Measurements from ENCODE around the gene THG1L.
"Not testable (repeated sequence)": the region's sequence is repeated elsewhere in the genome, so short reads cannot be mapped to it uniquely, and the experiment has no call there.

The THG1L gene

DNA sequence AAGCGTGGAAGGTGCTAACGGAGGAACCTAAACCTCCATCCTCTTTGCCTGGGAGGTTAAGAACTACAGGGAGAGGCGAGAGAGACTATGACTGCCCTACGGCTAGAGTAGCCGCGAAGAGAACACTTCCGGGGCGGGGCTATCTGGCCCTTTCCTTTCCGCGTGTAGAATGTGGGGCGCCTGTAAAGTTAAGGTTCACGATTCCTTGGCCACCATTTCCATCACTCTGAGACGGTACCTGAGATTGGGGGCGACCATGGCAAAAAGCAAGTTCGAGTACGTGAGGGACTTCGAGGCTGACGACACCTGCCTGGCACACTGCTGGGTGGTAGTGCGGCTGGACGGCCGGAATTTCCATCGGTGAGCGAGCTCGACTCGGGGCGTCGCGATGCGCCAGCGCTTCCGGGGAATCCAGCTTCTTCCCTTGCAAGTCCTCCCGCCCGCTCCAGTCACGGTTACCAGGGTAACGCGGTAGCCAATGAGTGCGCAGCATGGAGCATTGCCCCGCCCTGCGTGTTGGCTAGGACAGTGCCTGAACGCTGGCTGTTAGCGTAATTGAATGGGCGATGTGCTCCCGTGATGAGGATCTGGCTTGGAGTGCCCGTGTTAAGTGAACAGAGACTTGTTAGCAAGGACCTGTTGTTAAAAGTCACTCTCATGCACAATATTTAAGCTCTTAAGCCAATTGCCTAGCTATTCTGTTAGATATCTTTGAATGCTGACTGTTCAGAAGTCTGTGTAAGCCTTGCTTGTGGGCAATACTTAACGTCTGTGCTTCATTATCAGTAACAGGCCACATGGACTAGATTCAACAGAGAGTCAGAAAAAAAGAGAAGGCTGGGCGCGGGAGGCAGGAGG lies at the start of gene THG1L:
Gene THG1L, plus strand, starts transcription at position 149 of the 858 bp plus-strand sequence. Its CDS starts 21 bp downstream, at position 170.
- peak; percentile 97 to 99 for DNase-seq

DNA sequence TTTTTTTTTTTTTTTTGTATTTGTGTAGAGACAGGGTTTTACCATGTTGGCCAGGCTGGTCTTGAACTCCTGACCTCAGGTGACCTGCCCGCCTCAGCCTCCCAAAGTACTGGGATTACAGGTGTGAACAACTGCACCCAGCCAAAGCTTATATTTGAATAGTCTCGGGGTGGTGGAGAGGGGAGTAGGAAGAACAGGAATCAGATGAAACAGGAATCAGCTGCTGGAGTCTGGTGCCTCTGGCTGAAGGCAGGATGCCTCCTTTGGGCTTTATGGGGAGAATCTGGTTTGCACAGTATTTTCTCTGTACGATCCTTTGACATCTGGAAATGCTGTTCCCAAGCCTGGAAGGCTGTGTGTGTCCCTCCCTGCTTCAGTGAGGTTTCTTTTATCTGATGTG lies 49.0 kb upstream of the THG1L start:
- DNase-seq = no peak

DNA sequence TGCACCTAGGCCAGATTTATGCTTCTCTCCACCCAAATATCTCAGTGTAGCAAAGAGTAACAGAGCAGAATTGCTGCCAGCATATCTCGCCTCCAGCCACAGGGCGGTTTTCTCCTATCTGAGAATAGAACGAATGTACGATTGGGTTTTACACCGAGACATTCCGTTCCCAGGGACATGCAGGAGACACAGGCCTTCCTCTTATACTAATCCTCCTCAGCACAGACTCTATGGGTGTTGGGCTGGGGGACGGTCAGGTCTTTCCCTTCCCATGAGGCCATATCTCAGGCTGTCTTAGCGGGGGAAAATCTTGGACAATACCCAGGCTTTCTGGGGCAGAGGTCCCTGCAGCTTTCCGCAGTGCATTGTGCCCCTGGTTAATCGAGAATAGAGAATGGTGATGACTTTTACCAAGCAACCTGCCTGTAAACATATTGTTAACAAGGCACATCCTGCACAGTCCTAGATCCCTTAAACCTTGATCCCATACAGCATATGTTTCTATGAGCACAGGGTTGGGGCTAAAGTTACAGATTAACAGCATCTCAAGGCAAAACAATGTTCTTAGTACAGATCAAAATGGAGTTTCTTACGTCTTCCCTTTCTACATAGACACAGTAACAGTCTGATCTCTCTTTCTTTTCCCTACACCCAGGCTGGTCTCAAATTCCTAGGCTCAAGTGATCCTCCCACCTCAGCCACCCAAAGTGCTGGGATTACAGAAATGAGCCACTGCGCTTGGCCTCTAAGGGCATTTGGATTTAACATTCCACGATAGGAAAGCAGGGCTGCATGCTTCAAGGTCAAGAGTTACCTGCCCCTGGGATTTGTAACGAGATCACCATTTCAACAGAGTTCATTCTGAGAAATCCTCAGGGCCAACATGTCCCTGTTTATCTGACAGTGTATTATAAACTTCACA lies 44.7 kb upstream of the THG1L start:
- not testable (repeated sequence) for DNase-seq

DNA sequence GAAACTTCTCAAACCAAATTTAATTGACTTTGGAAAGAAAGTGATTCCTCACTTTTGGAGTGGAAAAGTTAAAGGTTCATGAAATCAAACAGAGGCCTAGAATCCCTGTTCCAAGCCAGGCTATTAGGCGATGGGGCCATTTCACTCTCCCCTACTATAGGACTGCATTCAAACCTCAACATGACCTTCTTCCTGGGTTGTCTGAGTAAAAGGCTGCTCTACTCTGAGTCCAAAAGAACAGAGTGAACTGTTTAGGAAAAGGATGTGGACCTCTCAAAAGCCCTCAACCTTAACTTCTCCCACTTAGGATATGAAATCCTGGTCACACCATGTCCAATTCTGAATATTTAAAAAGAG lies 44.0 kb upstream of the THG1L start:
- no peak for DNase-seq

DNA sequence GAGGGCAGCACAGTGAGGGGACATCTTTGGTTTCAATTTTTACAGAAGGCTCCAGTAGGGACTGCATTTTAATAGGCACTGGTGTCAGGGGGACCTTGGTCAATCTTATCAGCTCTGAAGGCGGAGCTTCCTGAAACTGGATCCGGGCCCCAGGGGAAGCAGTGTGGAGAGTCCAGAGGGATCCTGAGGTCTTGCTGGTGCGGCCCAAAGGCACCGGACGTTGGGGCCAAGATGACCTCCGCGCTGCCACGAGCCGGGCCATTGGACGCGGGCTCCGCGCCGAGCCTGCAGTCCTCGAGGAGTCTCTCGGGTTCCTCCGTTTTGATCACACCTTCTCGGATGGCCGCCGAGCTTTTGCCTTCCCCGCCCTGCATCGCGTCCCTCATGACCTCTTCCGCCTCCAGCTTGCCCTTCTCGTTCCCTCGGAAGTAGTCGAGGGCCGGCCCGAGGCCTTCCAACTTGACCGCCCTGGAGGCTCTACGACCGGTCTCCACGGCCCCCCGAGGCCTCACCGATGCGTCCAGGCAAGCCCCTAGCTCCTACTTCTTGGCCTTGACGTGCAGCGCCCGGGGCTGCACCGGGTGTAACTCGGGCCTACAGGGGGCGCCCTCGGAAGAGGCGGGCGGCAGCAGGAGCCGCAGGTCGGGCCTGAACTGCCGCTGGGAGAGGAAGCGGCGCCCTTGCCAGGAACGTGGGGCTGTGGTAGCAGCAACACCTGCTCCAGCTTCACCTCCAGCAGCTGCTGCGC lies 41.1 kb upstream of the THG1L start:
- DNase-seq = peak; percentile 11 to 16

DNA sequence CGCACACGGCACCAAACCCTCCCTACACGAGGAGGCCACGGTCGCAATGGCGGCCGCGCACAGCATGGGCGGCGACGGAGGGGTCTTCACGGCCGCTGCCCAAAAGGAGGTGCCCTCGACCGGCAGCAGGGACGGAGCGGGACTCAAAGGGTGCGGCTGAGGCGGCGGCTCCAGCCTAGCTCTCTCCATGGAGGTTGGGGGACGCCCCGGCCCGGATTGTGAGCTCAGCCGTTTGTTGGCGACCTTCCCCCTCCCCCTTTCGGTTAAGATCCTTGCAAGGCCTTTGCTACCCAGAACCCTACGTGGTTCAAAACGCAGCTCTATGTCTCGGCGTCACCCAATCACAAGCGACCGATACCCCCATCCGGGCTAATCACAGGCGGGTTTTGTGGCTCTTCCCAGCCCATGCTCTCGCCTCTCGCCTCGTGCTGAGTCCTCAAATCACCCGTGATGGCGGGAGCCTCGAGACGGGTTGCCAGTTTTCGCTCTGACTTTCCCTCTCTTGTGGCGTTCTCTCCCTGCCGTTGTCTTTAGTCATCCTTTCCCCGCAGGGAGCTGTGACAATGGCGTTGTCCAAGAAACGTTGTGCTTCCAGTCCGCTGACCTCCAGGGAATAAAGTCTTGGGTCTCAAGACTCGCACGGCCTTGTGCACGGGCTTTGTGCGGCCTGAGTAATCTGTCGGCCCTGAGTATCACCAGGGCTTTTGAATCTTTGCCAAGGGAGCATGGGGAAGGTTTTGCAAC lies 40.4 kb upstream of the THG1L start:
- DNase-seq = no peak

DNA sequence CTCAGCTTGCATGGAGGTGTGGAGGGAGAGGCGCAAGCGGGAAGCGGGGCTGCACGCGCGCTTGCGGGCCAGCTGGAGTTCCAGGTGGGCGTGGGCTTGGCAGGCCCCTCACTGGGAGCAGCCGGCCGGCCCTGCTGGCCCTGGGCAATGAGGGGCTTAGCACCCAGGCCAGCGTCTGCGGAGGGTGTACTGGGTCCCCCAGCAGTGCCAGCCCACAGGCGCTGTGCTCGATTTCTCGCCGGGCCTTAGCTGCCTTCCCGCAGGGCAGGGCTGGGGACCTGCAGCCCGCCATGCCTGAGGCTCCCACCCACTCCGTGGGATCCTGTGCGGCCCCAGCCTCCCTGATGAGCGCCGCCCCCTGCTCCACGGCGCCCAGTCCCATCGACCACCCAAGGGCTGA lies 37.4 kb upstream of the THG1L start:
- not testable (repeated sequence) for DNase-seq

DNA sequence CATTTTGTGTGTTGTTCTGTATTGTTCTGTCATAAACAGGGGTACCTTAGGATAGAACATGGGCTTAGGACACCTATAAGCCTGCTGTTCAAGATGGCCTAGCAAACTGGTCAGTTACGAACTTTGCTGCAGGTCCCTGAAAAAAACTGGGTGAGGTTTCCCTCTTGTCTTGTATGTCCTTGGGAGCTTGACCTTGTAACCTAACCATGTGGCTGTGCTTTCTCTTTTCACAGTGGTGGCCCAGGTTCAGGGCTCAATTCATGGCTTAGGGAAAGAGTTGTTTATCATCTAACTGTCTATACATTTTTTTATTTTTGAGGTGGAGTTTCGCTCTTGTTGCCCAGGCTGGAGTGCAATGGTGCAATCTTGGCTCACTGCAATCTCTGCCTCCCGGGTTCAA lies 35.1 kb upstream of the THG1L start:
- not testable (repeated sequence) for DNase-seq

DNA sequence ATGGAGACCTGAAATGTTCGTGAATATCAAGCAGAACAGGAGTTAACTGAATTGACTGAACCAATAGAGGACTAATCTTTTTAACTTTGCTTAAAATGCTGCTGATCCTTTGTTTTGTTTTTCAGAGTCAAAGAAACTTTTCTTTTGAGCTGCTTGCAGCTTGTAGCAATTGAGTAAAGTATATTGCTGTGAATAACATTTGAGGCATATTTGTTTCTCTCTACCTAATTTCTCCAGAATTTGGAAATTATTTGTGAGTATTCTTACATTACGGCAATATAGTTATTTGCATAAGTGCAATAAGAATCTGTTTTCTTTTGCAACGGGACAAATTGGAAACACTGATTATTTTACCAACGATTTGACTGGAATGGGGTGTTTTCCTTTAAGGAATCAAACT lies 32.5 kb upstream of the THG1L start:
- DNase-seq = not testable (repeated sequence)

DNA sequence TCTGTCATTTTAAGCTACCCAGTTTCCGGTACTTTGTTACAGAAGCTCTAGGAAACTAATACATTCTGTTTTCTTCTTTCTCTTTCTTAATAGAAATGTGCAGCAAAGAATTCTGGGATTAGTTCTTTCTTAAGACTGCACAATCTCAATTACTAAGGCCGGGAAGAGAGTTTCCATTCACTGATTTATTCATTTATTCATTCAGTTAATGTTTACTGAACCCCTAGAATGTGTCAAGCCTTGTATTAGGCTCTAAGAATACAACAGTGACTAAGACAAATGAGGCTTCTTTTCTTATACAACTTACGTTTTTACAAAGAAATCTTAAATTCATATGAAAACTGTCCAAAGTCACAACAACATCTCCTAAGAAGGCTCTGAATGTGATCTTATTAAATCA lies 27.5 kb upstream of the THG1L start:
- no peak for DNase-seq

DNA sequence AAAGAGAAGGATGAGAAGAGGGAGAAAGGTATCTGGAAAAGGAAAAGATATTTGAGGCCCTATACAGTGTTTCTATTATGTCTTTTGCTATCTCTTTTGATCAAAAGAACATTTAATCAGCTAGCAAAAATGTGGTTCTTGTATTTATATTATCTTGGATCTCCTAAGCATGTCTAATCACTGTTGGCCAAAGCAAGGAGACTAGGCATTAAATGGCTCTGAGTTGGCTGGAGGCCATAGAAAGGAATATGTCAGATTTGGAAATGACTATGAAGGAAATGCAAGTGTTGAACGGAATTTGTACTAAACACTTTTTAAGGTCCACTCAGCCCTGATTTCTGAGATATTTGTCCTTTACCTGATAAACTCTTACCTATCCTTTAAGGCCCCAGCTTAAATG lies 22.4 kb upstream of the THG1L start:
- no peak for DNase-seq

DNA sequence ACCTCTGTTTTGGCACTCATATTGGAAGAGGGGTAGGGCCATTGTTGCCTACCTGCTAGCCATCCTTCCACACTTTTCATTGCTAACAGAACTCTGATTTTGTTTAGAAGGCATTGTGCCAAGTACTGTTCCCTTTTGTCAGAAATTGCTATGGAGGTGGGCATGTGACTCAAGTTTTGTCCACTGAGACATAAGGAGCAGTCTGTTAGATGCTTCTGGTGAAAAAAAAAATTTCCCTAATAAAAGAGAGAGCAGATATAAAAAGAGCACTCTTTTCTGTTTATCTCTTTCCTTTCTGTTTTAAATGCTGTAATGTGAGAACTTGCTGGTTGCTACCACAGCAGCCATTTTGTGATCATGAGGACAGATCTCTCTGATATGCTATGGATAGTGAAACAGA lies 21.9 kb upstream of the THG1L start:
- no peak for DNase-seq

DNA sequence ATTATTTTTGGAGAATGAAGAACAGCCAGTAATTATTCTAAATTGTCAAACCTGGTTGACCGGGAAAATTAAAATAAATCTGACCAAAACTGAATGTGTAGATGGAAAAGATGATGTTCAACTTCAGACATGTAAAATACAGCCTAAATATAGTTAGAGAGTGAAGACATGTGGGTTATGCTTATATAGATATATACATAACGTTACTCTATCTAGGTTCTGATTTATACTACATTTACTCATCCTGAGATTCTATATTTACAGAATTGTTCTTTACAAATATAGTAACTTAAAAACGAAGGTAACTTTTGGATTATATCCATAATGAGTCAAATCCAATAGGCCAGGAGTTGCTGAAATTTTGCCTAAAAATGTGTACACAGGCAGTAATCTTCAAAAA lies 20.8 kb upstream of the THG1L start:
- DNase-seq = no peak

DNA sequence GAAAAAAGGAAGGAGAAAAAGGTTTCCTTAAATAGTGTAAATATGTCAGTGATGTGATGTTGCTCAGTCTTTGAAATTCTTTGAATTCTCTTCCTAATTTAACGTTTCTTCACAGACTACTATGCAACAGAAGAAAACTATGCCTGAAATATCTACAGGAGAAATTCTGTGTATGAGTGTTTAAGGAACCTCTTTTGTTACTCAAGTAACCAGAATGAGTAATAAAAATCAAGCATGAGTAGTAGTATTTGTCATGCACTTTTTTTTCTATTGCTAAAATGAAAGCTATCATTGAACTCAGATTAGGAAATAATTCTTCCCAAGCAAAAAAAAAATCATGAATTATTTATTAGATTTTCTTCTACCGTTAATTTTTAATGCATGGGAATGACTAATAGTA lies 20.3 kb upstream of the THG1L start:
- no peak for DNase-seq

DNA sequence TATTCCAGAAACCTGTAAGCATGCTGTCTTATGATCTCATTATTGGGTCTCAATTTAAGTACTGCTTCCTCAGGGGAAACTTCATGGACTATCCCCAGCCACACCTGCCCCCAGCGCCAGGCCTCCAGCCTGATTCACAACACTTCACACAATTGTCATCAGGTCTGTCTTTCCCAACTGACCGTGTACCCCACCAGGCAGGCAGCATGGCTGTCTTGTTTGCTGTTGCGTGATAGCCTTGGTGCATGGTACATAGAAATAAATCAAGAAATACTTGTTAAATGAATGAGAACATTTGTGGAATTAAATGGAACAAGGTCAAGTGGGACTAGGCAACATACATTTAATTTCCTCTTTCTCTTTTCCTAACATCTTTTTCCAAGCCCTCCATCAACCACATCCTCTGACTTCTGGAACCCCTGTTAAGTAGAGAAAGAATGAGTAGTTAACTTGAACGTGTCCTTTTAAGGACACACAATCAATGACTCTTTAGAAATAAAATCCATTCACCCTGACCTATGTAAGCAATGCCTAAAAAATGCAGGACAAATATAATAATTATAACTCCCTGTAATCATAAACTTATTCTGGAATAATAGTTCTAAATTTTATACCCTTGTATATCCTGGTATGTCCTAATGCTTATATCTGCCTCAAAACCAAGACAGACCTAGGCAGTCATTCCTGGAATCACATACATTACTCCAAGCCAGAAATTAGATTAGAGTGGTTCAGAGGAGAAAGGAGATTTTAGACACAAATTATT lies 17.2 kb upstream of the THG1L start:
- no peak for DNase-seq

DNA sequence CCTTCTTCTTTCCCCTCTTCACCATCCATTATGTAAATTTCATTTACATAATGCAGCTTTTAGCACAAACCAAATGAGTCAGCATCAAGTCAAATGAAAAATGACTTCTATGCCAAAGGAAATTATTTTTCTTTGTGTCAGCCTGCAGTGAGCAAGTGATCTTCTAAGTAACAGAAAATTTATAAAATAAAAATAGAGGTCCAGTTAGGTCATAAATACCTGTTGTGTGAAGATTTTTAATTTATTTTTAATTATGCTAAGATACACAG lies 16.7 kb upstream of the THG1L start:
- DNase-seq = no peak

DNA sequence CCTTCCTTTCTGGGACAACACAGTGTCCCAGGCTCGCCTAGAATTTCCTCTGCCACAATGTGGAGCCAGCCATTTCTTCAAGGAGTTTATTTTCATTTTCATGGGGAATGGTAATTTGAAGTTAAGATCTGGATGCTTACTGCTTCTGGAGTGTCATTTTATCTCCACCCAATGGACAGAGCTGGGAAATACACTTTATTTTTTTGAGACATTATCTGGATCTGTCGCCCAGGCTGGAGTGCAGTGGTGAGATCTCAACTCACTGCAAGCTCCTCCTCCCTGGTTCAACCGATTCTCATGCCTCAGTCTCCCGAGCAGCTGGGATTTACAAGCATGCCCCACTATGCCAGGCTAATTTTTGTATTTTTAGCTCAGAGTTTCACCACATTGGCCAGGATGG lies 12.7 kb upstream of the THG1L start:
- no peak for DNase-seq

DNA sequence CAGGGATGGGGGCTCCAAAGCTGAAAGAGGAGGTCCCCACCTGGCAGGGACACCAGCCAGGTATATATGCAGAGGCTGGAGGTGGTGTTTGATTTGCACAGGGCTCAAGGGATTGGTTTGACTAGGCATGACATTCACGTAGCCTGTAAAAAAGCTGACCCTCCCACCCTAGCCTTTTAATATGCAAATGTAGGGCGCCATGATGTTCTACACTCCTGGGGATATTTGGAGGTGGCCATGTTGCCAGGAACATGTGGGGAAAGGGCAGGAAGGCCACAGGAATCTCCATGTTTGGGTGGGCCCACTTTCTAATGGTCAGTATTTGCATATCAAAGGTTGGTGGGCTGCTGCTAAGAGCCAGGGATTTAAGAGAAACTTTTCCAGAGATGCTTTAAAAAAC lies 12.0 kb upstream of the THG1L start:
- no peak for DNase-seq

DNA sequence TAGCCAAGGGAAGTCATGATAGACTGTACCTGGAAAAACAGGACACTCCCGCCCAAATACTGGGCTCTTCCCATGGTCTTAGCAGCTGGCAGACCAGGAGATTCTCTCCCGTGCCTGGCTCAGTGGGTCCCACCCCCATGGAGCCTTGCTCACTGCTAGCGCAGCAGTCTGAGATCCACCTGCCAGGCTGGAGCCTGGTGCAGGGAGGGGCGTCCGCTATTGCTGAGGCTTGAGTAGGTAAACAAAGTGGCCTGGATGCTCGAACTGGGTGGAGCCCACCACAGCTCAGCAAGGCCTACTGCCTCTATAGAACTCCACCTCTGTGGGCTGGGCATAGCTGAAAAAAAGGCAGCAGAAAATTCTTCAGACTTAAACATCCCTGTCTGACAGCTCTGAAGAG lies 10.1 kb upstream of the THG1L start:
- no peak for DNase-seq

DNA sequence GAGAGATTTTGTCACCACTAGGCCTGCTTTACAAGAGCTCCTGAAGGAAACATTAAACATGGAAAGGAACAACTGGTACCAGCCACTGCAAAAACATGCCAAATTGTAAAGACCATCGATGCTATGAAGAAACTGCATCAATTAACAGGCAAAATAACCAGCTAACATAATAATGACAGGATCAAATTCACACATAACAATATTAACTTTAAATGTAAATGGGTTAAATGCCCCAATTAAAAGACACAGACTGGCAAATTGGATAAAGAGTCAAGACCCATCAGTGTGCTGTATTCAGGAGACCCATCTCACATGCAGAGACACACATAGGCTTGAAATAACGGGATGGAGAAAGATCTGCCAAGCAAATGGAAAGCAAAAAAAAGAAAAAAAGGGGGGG lies 8.3 kb upstream of the THG1L start:
- DNase-seq = not testable (repeated sequence)

DNA sequence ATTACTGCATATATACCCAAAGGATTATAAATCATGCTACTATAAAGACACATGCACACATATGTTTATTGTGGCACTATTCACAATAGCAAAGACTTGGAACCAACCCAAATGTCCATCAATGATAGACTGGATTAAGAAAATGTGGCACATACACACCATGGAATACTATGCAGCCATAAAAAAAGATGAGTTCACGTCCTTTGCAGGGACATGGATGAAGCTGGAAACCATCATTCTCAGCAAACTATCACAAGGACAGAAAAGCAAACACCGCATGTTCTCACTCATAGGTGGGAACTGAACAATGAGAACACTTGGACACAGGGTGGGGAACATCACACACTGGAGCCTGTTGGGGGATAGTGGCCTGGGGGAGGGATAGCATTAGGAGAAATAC lies 4.6 kb upstream of the THG1L start:
- DNase-seq = not testable (repeated sequence)

DNA sequence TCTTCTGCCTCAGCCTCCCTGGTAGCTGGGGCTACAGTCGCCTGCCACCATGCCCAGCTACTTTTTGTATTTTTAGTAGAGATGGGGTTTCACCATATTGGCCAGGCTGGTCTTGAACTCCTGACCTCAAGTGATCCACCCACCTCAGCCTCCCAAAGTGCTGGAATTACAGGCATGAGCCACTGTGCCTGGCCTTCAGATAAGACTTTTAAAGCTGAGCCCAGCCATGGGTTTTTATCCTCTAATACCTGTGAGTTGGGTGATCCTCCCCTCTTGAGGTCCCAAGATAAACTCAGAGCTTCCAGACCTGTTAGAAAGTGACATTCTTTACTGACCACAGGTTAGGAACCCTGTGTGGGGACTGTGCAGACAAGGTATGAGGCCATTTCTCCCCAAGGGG lies 3.4 kb upstream of the THG1L start:
- not testable (repeated sequence) for DNase-seq
